ENCODE data around the gene NTSR2. TPM values are rescaled to one million over a fixed set of nuclear protein-coding genes. Genes with fewer than 3 reads are reported as not detected.
A peak's percentile ranks its signal among the peaks of the same experiment; 100 is the strongest.

NTSR2 gene
- total and polyA plus RNA-seq, 7 experiments from 2014 or later, result not detected

GRCh38 chr2:11684894-11685460, 15.0 kb upstream of the NTSR2 start:
- Mint-ChIP-seq H3K9me3 (no peaks in the 10 kb centered on the region), H3K27ac (no peak overlapping the region), H3K36me3 (peaks cover 0 to 5% (median 0%) of the 10 kb centered on the region in 5 donors), H3K4me3 (no peak overlapping the region), H3K27me3 (peaks cover 0 to 37% (median 5%) of the 10 kb centered on the region in 5 donors), H3K4me1 (peaks cover 7 to 21% (median 14%) of the 10 kb centered on the region in 7 donors)
- Histone ChIP-seq H3K4me3 (ENCODE audit: low read length) (no peak overlapping the region), H3K27ac (ENCODE audit: low read depth, low read length) (no peak overlapping the region), H3K36me3 (ENCODE audit: control insufficient read depth in 2 of 3, insufficient read depth in 3 of 3, low read length in 3 of 3) (no peaks in the 10 kb centered on the region), H3K4me1 (ENCODE audit: control insufficient read depth in 2 of 2, insufficient read depth in 2 of 2, low read length in 2 of 2) (peaks cover 3 to 7% of the 10 kb centered on the region in 2 donors), H3K9me3 (ENCODE audit: control insufficient read depth in 2 of 3, low read length in 3 of 3) (no peaks in the 10 kb centered on the region), H3K27me3 (ENCODE audit: control insufficient read depth in 2 of 2, insufficient read depth in 2 of 2, low read length in 2 of 2) (no peaks in the 10 kb centered on the region)
- intact Hi-C loops (cut with micrococcal nuclease), result loop anchor here in 1 of 2 donors (5.0 to 10.0 kb wide), 2 partner anchors 218 to 550 kb away; partner anchors contain the start of gene E2F6
- DNase-seq (no peak), ATAC-seq (no peak)
- ChIA-PET POLR2A (no interaction called here), CTCF (interaction anchor here (0.9 to 1.2 kb wide), 2 partner anchors 8 to 96 kb away, joined by 3 to 4 read pairs; no protein-coding TSS in a partner anchor)

- ChIA-PET POLR2A (interaction anchor here (0.6 kb wide), 1 partner anchor 63 kb away, joined by 3 read pairs; no protein-coding TSS in a partner anchor), CTCF (interaction anchor here (0.7 to 1.2 kb wide), 4 partner anchors 9 to 97 kb away, joined by 3 to 4 read pairs (median 4); no protein-coding TSS in a partner anchor)
- Mint-ChIP-seq H3K9me3 (no peaks in the 10 kb centered on the region), H3K36me3 (peaks cover 0 to 5% (median 0%) of the 10 kb centered on the region in 5 donors), H3K27ac (peak overlapping the region in 1 of 9 donors; percentile 44), H3K27me3 (peaks cover 0 to 42% (median 5%) of the 10 kb centered on the region in 5 donors), H3K4me3 (no peak overlapping the region), H3K4me1 (peaks cover 7 to 21% (median 13%) of the 10 kb centered on the region in 7 donors)
- Histone ChIP-seq H3K27ac (ENCODE audit: low read depth, low read length) (no peak overlapping the region), H3K27me3 (ENCODE audit: control insufficient read depth in 2 of 2, insufficient read depth in 2 of 2, low read length in 2 of 2) (no peaks in the 10 kb centered on the region), H3K4me1 (ENCODE audit: control insufficient read depth in 2 of 2, insufficient read depth in 2 of 2, low read length in 2 of 2) (peaks cover 3 to 7% of the 10 kb centered on the region in 2 donors), H3K36me3 (ENCODE audit: control insufficient read depth in 2 of 3, insufficient read depth in 3 of 3, low read length in 3 of 3) (no peaks in the 10 kb centered on the region), H3K4me3 (ENCODE audit: low read length) (no peak overlapping the region), H3K9me3 (ENCODE audit: control insufficient read depth in 2 of 3, low read length in 3 of 3) (no peaks in the 10 kb centered on the region)
- DNase-seq (no peak), ATAC-seq (no peak)
- intact Hi-C loops (cut with micrococcal nuclease), result loop anchor here in 1 of 2 donors (10.0 kb wide), 1 partner anchor 549 kb away; a partner anchor contains a TSS
Measured at GRCh38 chr2:11683966-11684365, 14.0 kb upstream of the NTSR2 start.

DNA sequence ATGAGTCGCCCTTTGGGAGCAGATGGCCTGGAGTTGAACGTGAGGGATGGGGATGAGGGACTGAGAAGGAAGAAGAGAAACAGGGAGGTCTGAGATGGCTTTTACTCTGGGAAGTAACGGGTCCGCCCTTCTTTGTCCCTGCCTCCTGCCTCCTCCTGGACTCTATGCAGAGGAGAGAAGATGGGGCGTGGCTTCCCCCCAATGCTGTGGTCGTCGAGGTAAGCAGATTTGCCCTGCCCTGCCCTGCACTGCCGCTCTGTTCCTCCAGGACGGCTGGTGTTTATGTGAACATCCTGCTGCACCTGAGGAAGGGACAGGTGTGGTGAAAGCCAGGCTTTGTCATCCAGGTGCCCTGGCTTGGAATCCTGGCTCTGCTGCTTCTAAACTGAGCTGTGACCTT, 13.5 kb upstream of the NTSR2 start:
- H3K4me3 ChIP-seq (ENCODE audit: low read length), result no peak overlapping the region
- H3K27ac ChIP-seq (ENCODE audit: low read depth, low read length), result no peak overlapping the region
- intact Hi-C loops (cut with micrococcal nuclease), result loop anchor here in 1 of 2 donors (10.0 kb wide), 1 partner anchor 549 kb away; a partner anchor contains a TSS
- ChIA-PET CTCF (interaction anchor here (1.0 to 1.2 kb wide), 2 partner anchors 15 to 98 kb away, joined by 3 to 4 read pairs; no protein-coding TSS in a partner anchor), POLR2A (interaction anchor here (0.6 kb wide), 1 partner anchor 64 kb away, joined by 3 read pairs; no protein-coding TSS in a partner anchor)
- H3K9me3 ChIP-seq (ENCODE audit: control insufficient read depth in 2 of 3, low read length in 3 of 3), result no peaks in the 10 kb centered on the region
- H3K4me1 Mint-ChIP-seq, result peaks cover 4 to 16% (median 9%) of the 10 kb centered on the region in 7 donors
- ATAC-seq, result no peak
- no peak overlapping the region for H3K27ac Mint-ChIP-seq
- H3K36me3 Mint-ChIP-seq, result peaks cover 0 to 5% (median 0%) of the 10 kb centered on the region in 5 donors
- no peaks in the 10 kb centered on the region for H3K36me3 ChIP-seq (ENCODE audit: control insufficient read depth in 2 of 3, insufficient read depth in 3 of 3, low read length in 3 of 3)
- no peak for DNase-seq
- H3K27me3 Mint-ChIP-seq, result peaks cover 0 to 46% (median 6%) of the 10 kb centered on the region in 5 donors
- no peak overlapping the region for H3K4me3 Mint-ChIP-seq
- peaks cover 3 to 5% of the 10 kb centered on the region in 2 donors for H3K4me1 ChIP-seq (ENCODE audit: control insufficient read depth in 2 of 2, insufficient read depth in 2 of 2, low read length in 2 of 2)
- H3K27me3 ChIP-seq (ENCODE audit: control insufficient read depth in 2 of 2, insufficient read depth in 2 of 2, low read length in 2 of 2), result no peaks in the 10 kb centered on the region
- no peaks in the 10 kb centered on the region for H3K9me3 Mint-ChIP-seq

DNA sequence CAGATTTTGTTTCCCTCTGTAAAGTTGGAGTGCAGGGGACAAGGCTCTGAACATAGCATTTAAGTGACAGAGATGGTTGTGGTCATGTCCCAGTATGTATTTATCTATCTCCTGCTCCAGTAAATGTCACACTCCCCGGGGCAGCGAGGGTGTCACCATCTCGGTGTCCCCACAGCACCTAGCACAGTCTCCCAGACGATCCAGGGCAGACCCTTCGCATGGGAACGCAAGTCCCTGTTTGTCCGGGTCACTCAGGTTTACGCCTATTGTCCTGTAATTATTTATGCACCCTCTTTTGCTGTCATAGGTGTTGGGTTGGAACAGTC, 12.6 kb upstream of the NTSR2 start:
- no peak overlapping the region for H3K4me3 Mint-ChIP-seq
- no peak overlapping the region for H3K27ac Mint-ChIP-seq
- ChIA-PET CTCF (interaction anchor here (0.6 kb wide), 2 partner anchors 207 to 1298 kb away, joined by 3 to 8 read pairs; no protein-coding TSS in a partner anchor), POLR2A (interaction anchor here (0.7 kb wide), 1 partner anchor 101 kb away, joined by 3 read pairs; no protein-coding TSS in a partner anchor)
- peaks cover 4 to 55% (median 10%) of the 10 kb centered on the region in 5 donors for H3K27me3 Mint-ChIP-seq
- no peaks in the 10 kb centered on the region for H3K36me3 ChIP-seq (ENCODE audit: control insufficient read depth in 2 of 3, insufficient read depth in 3 of 3, low read length in 3 of 3)
- intact Hi-C loops (cut with micrococcal nuclease), result loop anchor here in 1 of 2 donors (1.0 to 10.0 kb wide), 2 partner anchors 204 to 548 kb away; a partner anchor contains a TSS
- DNase-seq (no peak), ATAC-seq (no peak)
- peaks cover 0 to 5% (median 0%) of the 10 kb centered on the region in 5 donors for H3K36me3 Mint-ChIP-seq
- no peaks in the 10 kb centered on the region for H3K9me3 ChIP-seq (ENCODE audit: control insufficient read depth in 2 of 3, low read length in 3 of 3)
- H3K27ac ChIP-seq (ENCODE audit: low read depth, low read length), result no peak overlapping the region
- H3K9me3 Mint-ChIP-seq, result no peaks in the 10 kb centered on the region
- peaks cover 0 to 8% (median 3%) of the 10 kb centered on the region in 7 donors for H3K4me1 Mint-ChIP-seq
- no peaks in the 10 kb centered on the region for H3K4me1 ChIP-seq (ENCODE audit: control insufficient read depth in 2 of 2, insufficient read depth in 2 of 2, low read length in 2 of 2)
- H3K27me3 ChIP-seq (ENCODE audit: control insufficient read depth in 2 of 2, insufficient read depth in 2 of 2, low read length in 2 of 2), result no peaks in the 10 kb centered on the region
- H3K4me3 ChIP-seq (ENCODE audit: low read length), result no peak overlapping the region

- ATAC-seq (peak; percentile 73), DNase-seq (peak; percentile 24 to 64 (median 41))
- CTCF ChIA-PET, result interaction anchor here (0.6 kb wide), 1 partner anchor 206 kb away, joined by 3 read pairs; no protein-coding TSS in a partner anchor
- Mint-ChIP-seq H3K4me3 (no peak overlapping the region), H3K36me3 (peaks cover 0 to 5% (median 0%) of the 10 kb centered on the region in 5 donors), H3K4me1 (peaks cover 0 to 8% (median 3%) of the 10 kb centered on the region in 7 donors), H3K27ac (no peak overlapping the region), H3K27me3 (peaks cover 4 to 58% (median 10%) of the 10 kb centered on the region in 5 donors), H3K9me3 (no peaks in the 10 kb centered on the region)
- POLR2A ChIA-PET, result interaction anchor here (0.7 kb wide), 1 partner anchor 102 kb away, joined by 3 read pairs; no protein-coding TSS in a partner anchor
- no peak overlapping the region for H3K27ac ChIP-seq (ENCODE audit: low read depth, low read length)
- H3K4me1 ChIP-seq (ENCODE audit: control insufficient read depth in 2 of 2, insufficient read depth in 2 of 2, low read length in 2 of 2), result no peaks in the 10 kb centered on the region
- no peaks in the 10 kb centered on the region for H3K9me3 ChIP-seq (ENCODE audit: control insufficient read depth in 2 of 3, low read length in 3 of 3)
- intact Hi-C loops (cut with micrococcal nuclease), result loop anchor here in 1 of 2 donors (1.0 to 10.0 kb wide), 2 partner anchors 204 to 547 kb away; a partner anchor contains a TSS
- H3K4me3 ChIP-seq (ENCODE audit: low read length), result no peak overlapping the region
- H3K36me3 ChIP-seq (ENCODE audit: control insufficient read depth in 2 of 3, insufficient read depth in 3 of 3, low read length in 3 of 3), result no peaks in the 10 kb centered on the region
- H3K27me3 ChIP-seq (ENCODE audit: control insufficient read depth in 2 of 2, insufficient read depth in 2 of 2, low read length in 2 of 2), result no peaks in the 10 kb centered on the region
Measured at GRCh38 chr2:11681722-11682589, 12.0 kb upstream of the NTSR2 start.

Measured in naive thymus-derived CD4-positive, alpha-beta T cell (primary cell).